A549 (cell line): ENCODE measurements around the gene BDH1. TPM values are rescaled to one million over a fixed set of nuclear protein-coding genes. Genes with fewer than 3 reads are reported as not detected.

Source experiments
- ATAC-seq, 2 experiments: fragments of 200-7000 bp in 1 of 2; fragments of >200 bp in 1 of 2; cut with Nextera tagmentation in 1 of 2; cut with Tn5 transposase in 1 of 2; 3 replicates each; pipeline versions ENCODE4 v1.8.0 to v1.9.1; 2018 to 2020; ENCODE audit warnings: mild to moderate bottlenecking in 1 of 2, moderate library complexity in 1 of 2
- CTCF ChIA-PET: fragments of 300-600 bp; sonication (Branson Sonifier 250); formaldehyde crosslinking; extraction: SDS; loops from one replicate; lab custom pipeline; 2021; ENCODE audit warnings: antibody characterized with exemption, inconsistent platforms; lab: Yijun Ruan, JAX
- POLR2A ChIA-PET: fragments of 350-600 bp; formaldehyde crosslinking; extraction: SDS; loops from one replicate; lab custom pipeline; 2021; ENCODE audit warnings: antibody characterized with exemption, inconsistent platforms; lab: Yijun Ruan, JAX
- DNase-seq, 2 experiments: peaks; one replicate each; pipeline versions ENCODE4 v3.0.0 to v3.0.0-alpha.2; 2011 to 2016; ENCODE audit warnings: low read depth in 1 of 2, low spot score in 1 of 2
- FAIRE-seq: peaks from 2 replicates; lab custom pipeline; 2011; peaks lifted over from hg19 to GRCh38; lab: Jason Lieb, UNC
- H3K27ac ChIP-seq, 2 experiments: fragments of >200 bp; sonication (Bioruptor Twin); formaldehyde crosslinking; 3 replicates each; pipeline ENCODE4 v1.5.1; 2016 to 2017
- H3K4me1 ChIP-seq: fragments of >200 bp; sonication (Bioruptor Twin); formaldehyde crosslinking; 3 replicates; pipeline ENCODE4 v1.6.1; 2016
- H3K4me2 ChIP-seq: fragments of >200 bp; sonication (Bioruptor Twin); formaldehyde crosslinking; 3 replicates; pipeline ENCODE4 v1.6.1; 2016
- H3K4me3 ChIP-seq: fragments of >200 bp; sonication (Bioruptor Twin); formaldehyde crosslinking; 3 replicates; pipeline ENCODE4 v1.5.1; 2016
- H3K9me3 ChIP-seq: fragments of >200 bp; sonication (Bioruptor Twin); formaldehyde crosslinking; 3 replicates; pipeline ENCODE4 v1.6.1; 2016
- ATOH8 ChIP-seq: fragments of 250-450 bp; sonication (Bioruptor Pico); IDR thresholded peaks from 2 replicates; pipeline ENCODE4 v1.5.0; 2020; ENCODE audit warnings: low read depth, mild to moderate bottlenecking, moderate library complexity
- CBX2 ChIP-seq: fragments of 200-600 bp; sonication (generic); IDR thresholded peaks from 2 replicates; pipeline ENCODE4 v1.6.1; 2016; ENCODE audit warnings: low read depth, mild to moderate bottlenecking, borderline replicate concordance
- CBX8 ChIP-seq: fragments of 200-600 bp; sonication (generic); IDR thresholded peaks from 2 replicates; pipeline ENCODE4 v1.6.1; 2016
- CHD4 ChIP-seq: fragments of 200-600 bp; sonication (generic); IDR thresholded peaks from 2 replicates; pipeline ENCODE4 v1.6.1; 2016; ENCODE audit warnings: antibody characterized with exemption, mild to moderate bottlenecking, borderline replicate concordance
- E2F6 ChIP-seq: IDR thresholded peaks from 2 replicates; pipeline ENCODE4 v1.6.1; 2012; ENCODE audit warnings: low read depth, borderline replicate concordance
- EHF ChIP-seq: fragments of 250-450 bp; sonication (Bioruptor Pico); IDR thresholded peaks from 2 replicates; pipeline ENCODE4 v1.5.0; 2020; ENCODE audit warnings: mild to moderate bottlenecking
- FOSB ChIP-seq: fragments of 250-450 bp; sonication (Bioruptor Pico); IDR thresholded peaks from 2 replicates; pipeline ENCODE4 v1.5.0; 2020; ENCODE audit warnings: mild to moderate bottlenecking, moderate library complexity
- FOXS1 ChIP-seq: fragments of 250-450 bp; sonication (Bioruptor Pico); IDR thresholded peaks from 2 replicates; pipeline ENCODE4 v1.5.0; 2020; ENCODE audit warnings: mild to moderate bottlenecking, moderate library complexity
- HEYL ChIP-seq: fragments of 250-450 bp; sonication (Bioruptor Pico); IDR thresholded peaks from 2 replicates; pipeline ENCODE4 v1.8.0; 2021; ENCODE audit warnings: mild to moderate bottlenecking, moderate library complexity
- HOXB13 ChIP-seq: fragments of 250-450 bp; sonication (Bioruptor Pico); IDR thresholded peaks from 2 replicates; pipeline ENCODE4 v1.5.0; 2020; ENCODE audit warnings: low read depth, mild to moderate bottlenecking, moderate library complexity
- JUN ChIP-seq, 2 experiments: fragments of >200 bp; sonication (Bioruptor Twin); formaldehyde crosslinking; IDR thresholded peaks; 2 replicates in 1 of 2; 3 replicates in 1 of 2; pipeline ENCODE4 v1.6.1; 2016 to 2017
- JUNB ChIP-seq: fragments of >200 bp; sonication (Bioruptor Twin); formaldehyde crosslinking; IDR thresholded peaks from 2 replicates; pipeline ENCODE4 v1.6.1; 2016
- MAFK ChIP-seq: fragments of 450-650 bp; IDR thresholded peaks from 2 replicates; pipeline ENCODE4 v1.6.1; 2014; ENCODE audit not compliant: partially characterized antibody
- RCOR1 ChIP-seq: fragments of 150-350 bp; IDR thresholded peaks from 2 replicates; pipeline ENCODE4 v1.6.1; 2014; ENCODE audit warnings: antibody characterized with exemption, low read length, low read depth
- RFX5 ChIP-seq: fragments of 450-650 bp; IDR thresholded peaks from 2 replicates; pipeline ENCODE4 v1.7.1; 2014; ENCODE audit warnings: antibody characterized with exemption, mild to moderate bottlenecking, moderate library complexity
- ZNF302 ChIP-seq: fragments of 250-450 bp; sonication (Bioruptor Pico); IDR thresholded peaks from 2 replicates; pipeline ENCODE4 v1.9.0; 2021; ENCODE audit warnings: inconsistent platforms, mild to moderate bottlenecking, moderate library complexity
- ZSCAN20 ChIP-seq: fragments of 250-450 bp; sonication (Bioruptor Pico); IDR thresholded peaks from 2 replicates; pipeline ENCODE4 v1.8.0; 2022; ENCODE audit warnings: mild to moderate bottlenecking, moderate library complexity
- WGBS: methylation state at CpG from one replicate; pipeline ENCODE4 v1.1.6; 2017; ENCODE audit errors: missing lambda C conversion rate; 5-methylcytosine and 5-hydroxymethylcytosine counted together
- polyA plus RNA-seq, 4 experiments: library from polyadenylated mRNA; depleted of rRNA in 3 of 4; stranded (reverse); fragments of >200 nt; fragmentation: RNase III in 1 of 4; extraction: RNeasy Plus Mini Kit Qiagen cat#74134 plus additional on column Dnase treatment in 1 of 4; gene quantifications; 2 replicates in 3 of 4; 3 replicates in 1 of 4; pipeline ENCODE4 v1.2.3, GENCODE V29; 2011 to 2017
- TF ChIP-seq, protein P1 (sequence below): fragments of >200 bp; sonication (Bioruptor Twin); formaldehyde crosslinking; IDR thresholded peaks from 3 replicates; pipeline ENCODE4 v1.5.1; 2016
- TF ChIP-seq, protein P2 (sequence below): fragments of >200 bp; sonication (Bioruptor Twin); formaldehyde crosslinking; IDR thresholded peaks from 2 replicates; pipeline ENCODE4 v1.6.1; 2016
- TF ChIP-seq, protein P3 (sequence below): fragments of >200 bp; sonication (Bioruptor Twin); formaldehyde crosslinking; IDR thresholded peaks from 3 replicates; pipeline ENCODE4 v1.6.1; 2016

BDH1 gene
- polyA plus RNA-seq, 2 of the 4 experiments (the other 2 are of a cell fraction) = 3.1 to 4.6 TPM

GRCh38 chr3:197599089-197599765 is 43.5 kb upstream of the BDH1 start (continued):
- TF ChIP-seq, protein P1, sequence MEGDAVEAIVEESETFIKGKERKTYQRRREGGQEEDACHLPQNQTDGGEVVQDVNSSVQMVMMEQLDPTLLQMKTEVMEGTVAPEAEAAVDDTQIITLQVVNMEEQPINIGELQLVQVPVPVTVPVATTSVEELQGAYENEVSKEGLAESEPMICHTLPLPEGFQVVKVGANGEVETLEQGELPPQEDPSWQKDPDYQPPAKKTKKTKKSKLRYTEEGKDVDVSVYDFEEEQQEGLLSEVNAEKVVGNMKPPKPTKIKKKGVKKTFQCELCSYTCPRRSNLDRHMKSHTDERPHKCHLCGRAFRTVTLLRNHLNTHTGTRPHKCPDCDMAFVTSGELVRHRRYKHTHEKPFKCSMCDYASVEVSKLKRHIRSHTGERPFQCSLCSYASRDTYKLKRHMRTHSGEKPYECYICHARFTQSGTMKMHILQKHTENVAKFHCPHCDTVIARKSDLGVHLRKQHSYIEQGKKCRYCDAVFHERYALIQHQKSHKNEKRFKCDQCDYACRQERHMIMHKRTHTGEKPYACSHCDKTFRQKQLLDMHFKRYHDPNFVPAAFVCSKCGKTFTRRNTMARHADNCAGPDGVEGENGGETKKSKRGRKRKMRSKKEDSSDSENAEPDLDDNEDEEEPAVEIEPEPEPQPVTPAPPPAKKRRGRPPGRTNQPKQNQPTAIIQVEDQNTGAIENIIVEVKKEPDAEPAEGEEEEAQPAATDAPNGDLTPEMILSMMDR = peak; percentile 71
- TF ChIP-seq CBX8 (no peak), E2F6 (no peak), ZNF302 (CRISPR knock-in tag) (no peak), RCOR1 (no peak), FOSB (CRISPR knock-in tag) (no peak), EHF (no peak)
- TF ChIP-seq, protein P2, sequence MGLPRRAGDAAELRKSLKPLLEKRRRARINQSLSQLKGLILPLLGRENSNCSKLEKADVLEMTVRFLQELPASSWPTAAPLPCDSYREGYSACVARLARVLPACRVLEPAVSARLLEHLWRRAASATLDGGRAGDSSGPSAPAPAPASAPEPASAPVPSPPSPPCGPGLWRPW = no peak
- TF ChIP-seq, all 56 proteins: peak for 3

DNA sequence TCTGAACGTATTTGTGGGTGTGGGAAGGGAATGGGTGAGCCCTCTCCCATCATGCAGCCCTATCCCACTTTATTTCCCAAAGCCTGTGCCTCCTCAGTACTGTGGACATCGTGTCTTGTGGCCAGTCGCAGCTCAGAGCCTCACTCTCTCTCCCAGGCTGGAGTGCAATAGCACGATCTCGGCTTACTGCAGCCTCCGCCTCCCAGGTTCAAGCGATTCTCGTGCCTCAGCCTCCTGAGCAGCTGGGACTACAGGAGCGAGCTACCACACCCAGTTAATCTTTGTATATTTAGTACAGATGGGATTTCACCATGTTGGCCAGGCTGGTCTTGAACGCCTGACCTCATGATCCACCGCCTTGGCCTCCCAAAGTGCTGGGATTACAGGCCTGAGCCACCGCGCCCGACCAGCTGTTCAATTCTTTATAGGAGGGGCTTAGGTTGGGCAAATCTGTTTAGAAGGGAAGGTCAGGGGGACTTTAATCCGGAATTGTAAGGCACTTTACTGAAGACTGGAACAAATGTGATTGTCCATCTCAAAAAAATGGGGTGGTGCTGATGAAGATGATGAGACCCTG is 42.7 kb upstream of the BDH1 start:
- CTCF ChIA-PET = interaction anchor here (0.6 to 2.7 kb wide), 22 partner anchors 8 to 466 kb away, joined by 3 to 22 read pairs (median 4); no protein-coding TSS in a partner anchor
- no peak; a peak in 1 of 6 replicates for ATAC-seq
- POLR2A ChIA-PET = no interaction called here
- H3K4me3 ChIP-seq = no peak overlapping the region
- H3K4me1 ChIP-seq = no peaks in the 10 kb centered on the region
- H3K4me2 ChIP-seq = no peak overlapping the region
- no peaks in the 10 kb centered on the region for H3K9me3 ChIP-seq
- FAIRE-seq = no peak
- no peak for DNase-seq
- no peak for TF ChIP-seq MAFK
- no peak for TF ChIP-seq E2F6
- no peak for TF ChIP-seq HOXB13 (CRISPR knock-in tag)
- no peak for TF ChIP-seq CHD4
- no peak for TF ChIP-seq RFX5
- TF ChIP-seq FOXS1 = no peak
- no peak for TF ChIP-seq JUNB
- no peak for TF ChIP-seq RCOR1
- TF ChIP-seq ZSCAN20 (CRISPR knock-in tag) = no peak
- TF ChIP-seq ATOH8 (CRISPR knock-in tag) = no peak
- TF ChIP-seq JUN (IDR thresholded peaks at IDR 0.05) = no peak
- no peak for TF ChIP-seq CBX2
- TF ChIP-seq, protein P3, sequence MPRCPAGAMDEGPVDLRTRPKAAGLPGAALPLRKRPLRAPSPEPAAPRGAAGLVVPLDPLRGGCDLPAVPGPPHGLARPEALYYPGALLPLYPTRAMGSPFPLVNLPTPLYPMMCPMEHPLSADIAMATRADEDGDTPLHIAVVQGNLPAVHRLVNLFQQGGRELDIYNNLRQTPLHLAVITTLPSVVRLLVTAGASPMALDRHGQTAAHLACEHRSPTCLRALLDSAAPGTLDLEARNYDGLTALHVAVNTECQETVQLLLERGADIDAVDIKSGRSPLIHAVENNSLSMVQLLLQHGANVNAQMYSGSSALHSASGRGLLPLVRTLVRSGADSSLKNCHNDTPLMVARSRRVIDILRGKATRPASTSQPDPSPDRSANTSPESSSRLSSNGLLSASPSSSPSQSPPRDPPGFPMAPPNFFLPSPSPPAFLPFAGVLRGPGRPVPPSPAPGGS = no peak
- no peak for TF ChIP-seq HEYL (CRISPR knock-in tag)
- WGBS = 70% methylated on average over 15 of the region's 15 CpGs
- H3K27ac ChIP-seq = no peak overlapping the region
